RPMI8226 (cell line): Measurements from ENCODE around the gene ATP4B.

Experiments
- DNase-seq: peaks from one replicate; pipeline ENCODE4 v3.0.0-alpha.2; 2015

Gene ATP4B

DNA sequence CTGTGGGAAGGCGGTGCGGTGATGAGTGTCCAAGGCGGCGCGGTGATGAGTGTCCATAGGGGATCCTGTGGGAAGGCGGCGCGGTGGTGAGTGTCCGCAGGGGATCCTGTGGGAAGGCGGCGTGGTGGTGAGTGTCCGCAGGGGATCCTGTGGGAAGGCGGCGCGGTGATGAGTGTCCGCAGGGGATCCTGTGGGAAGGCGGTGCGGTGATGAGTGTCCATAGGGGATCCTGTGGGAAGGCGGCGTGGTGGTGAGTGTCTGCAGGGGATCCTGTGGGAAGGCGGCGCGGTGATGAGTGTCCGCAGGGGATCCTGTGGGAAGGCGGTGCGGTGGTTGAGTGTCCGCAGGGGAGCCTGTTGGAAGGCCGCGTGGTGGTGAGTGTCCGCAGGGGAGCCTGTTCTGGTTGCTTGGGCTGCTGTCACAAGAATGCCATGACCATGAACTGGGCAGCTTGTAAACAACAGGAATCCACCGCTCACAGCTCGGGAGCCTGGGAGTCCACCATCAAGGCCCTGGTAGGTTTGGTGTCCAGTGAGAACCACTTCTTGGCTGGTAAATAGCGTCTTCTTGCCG is 52.0 kb downstream of the ATP4B start:
- no peak for DNase-seq

- no peak for DNase-seq
Measured at GRCh38 chr13:113605461-113605860, 52.5 kb downstream of the ATP4B start.

DNA sequence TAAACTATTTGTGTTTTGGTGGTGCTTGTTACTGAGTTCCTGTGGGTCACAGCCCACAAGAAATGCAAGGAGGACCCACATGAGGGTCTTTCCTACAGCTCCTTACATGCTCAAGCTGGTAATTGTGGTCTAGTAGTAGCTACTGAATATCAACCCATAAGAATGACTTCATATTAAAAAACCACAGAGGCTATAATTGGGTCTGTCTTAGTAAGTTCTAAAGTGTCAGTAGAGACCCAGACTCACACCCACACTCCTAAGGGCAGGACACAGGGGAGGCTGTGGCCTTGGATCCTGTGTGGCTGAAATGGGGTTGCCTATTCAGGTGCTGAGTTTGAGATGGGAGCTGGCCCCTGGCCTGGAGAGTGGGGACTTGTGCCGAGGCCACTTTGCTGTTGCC is 53.8 kb downstream of the ATP4B start:
- no peak for DNase-seq

DNA sequence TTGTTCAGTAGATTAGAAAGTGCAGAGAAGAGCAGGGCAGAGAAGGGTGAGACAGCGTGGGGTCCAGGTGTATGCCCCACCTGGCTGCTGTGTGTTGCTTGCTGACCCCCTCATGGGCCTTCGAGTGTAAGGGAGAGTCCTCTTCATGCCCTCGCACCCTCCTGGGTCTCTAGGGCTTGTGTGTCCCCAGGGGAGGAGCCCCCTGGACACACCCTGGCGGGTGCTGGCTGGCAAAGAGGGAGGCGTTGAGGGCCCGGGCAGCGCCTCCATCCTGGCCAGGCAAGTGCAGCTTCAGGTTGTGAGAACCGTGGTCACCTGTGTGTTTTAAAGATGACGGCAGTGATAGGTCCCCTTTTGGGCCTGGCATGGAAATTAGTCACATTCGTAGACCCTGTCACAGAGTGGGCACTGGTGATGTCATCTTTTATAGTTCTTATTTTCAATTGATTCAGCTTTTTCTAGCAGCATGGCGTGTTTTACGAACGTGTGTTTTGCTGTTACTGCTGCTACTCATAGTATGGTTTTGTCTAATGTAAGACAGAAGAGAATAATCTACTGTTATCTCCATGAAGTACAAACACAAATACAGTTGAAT is 54.8 kb downstream of the ATP4B start:
- no peak for DNase-seq

- no peak for DNase-seq
Measured at GRCh38 chr13:113602291-113602988, 55.6 kb downstream of the ATP4B start.

DNA sequence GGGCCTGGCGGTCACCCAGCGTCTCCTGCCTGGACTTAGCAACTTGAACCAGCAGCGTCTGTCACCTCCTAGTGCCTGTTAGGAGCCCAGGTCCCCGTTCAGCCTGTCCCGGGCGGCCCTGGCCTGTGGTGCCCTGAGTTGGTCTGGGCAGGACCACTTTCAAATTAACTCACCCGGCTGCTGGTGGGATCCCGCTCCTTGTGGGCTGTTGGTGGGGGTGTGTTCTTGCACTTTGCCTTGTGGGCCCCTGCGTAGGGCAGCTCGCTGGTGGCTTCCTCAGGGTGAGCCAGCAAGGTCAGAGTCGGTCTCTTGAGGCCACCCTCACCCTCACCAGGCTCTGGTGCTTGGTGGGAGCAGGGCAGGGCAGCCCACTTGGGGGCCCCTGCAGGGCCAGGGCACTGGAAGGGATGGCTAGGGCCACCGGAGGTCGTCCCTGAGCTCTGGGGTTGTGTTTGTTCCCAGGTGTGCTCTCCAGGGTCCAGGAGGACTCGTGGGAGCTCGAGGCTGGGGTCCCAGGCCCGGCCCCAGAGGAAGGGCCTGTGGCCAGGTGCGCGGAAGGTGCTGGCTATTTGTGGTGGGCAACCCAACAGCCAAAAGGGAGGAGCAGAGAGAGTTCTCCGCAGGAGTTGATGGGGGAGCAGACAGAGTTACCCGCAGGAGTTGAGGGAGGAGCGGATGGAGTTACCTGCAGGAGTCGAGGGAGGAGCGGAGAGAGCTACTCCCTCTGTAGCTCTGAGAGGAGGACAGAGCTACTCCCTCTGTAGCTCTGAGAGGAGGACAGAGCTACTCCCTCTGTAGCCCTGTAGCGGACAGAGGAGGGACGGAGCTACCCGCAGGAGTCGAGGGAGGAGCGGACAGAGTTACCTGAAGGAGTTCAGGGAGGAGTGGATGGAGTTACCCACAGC is 56.6 kb downstream of the ATP4B start:
- no peak for DNase-seq

DNA sequence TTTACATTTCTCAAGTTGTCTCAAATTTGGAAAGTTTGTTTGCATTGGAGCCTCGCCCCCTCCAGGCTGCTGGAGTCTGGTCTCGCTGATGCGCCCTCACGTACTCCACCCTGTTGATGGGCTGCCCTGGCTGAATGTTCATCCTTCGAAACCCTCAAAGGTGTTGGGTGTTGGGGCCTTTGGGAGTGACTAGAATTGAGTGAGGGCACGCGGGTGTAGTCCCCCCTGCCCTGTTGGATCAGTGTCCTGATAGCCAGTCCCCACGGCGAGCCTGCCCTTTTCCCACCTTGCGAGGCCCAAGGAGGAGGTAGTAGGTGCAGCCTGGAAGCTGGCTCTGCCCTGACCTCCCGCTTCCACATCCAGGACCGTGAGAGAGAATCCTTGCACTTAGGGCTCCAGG is 58.6 kb downstream of the ATP4B start:
- no peak for DNase-seq
